Thymus (tissue), 11 donors: ENCODE data around the gene N4BP2L2. TPM values are rescaled to one million over a fixed set of nuclear protein-coding genes. Genes with fewer than 3 reads are reported as not detected.
A peak's percentile ranks its signal among the peaks of the same experiment; 100 is the strongest.

ENCODE experiments used
- DNase-seq, 9 donors: peaks; one replicate each; pipeline ENCODE4 v3.0.0-alpha.2; 2013; ENCODE audit warnings: low spot score in 9 of 9, low read depth in 6 of 9, missing footprints in 1 of 9
- H3K27ac ChIP-seq, 2 donors: one replicate each; pipeline ENCODE4 v1.5.1; 2013; ENCODE audit warnings: control low read depth in 1 of 2, low read depth in 1 of 2, low read length in 1 of 2, mild to moderate bottlenecking in 1 of 2, moderate library complexity in 1 of 2
- H3K27me3 ChIP-seq, 2 donors: one replicate each; pipeline ENCODE4 v1.5.1; 2013; ENCODE audit warnings: low read length in 1 of 2; ENCODE audit not compliant: control insufficient read depth in 2 of 2, insufficient read depth in 1 of 2
- H3K36me3 ChIP-seq, 2 donors: one replicate each; pipeline ENCODE4 v1.5.1; 2013; ENCODE audit warnings: low read length in 1 of 2, mild to moderate bottlenecking in 1 of 2, moderate library complexity in 1 of 2; ENCODE audit not compliant: control insufficient read depth in 2 of 2, insufficient read depth in 2 of 2
- H3K4me1 ChIP-seq, 2 donors: one replicate each; pipeline ENCODE4 v1.5.1; 2013; ENCODE audit warnings: low read length in 2 of 2; ENCODE audit not compliant: control insufficient read depth in 2 of 2, insufficient read depth in 2 of 2
- H3K4me3 ChIP-seq, 2 donors: one replicate each; pipeline ENCODE4 v1.5.1; 2013; ENCODE audit warnings: low read length in 2 of 2, control low read depth in 1 of 2, mild to moderate bottlenecking in 1 of 2
- H3K9me3 ChIP-seq, 2 donors: one replicate each; pipeline ENCODE4 v1.5.1; 2013; ENCODE audit warnings: low read length in 1 of 2, mild to moderate bottlenecking in 1 of 2; ENCODE audit not compliant: control insufficient read depth in 2 of 2, insufficient read depth in 1 of 2
- WGBS: extraction: QIAGEN DNeasy Blood & Tissue Kit; methylation state at CpG from one replicate; pipeline ENCODE4 v1.1.7; 2013; 5-methylcytosine and 5-hydroxymethylcytosine counted together
- polyA plus RNA-seq: library from polyadenylated mRNA; stranded (reverse); fragments of 200-250 nt; gene quantifications from one replicate; pipeline ENCODE4 v1.2.3, GENCODE V29; 2013
- total RNA-seq: library from RNA; stranded (reverse); fragments of 120-200 nt; gene quantifications from one replicate; pipeline ENCODE4 v1.2.4, GENCODE V29; 2013
- donor health status: healthy.

The N4BP2L2 gene
- total and polyA plus RNA-seq, 2 donors = 123 to 137 TPM

GRCh38 chr13:32495429-32495828 lies 43.2 kb downstream of the N4BP2L2 start:
- DNase-seq = no peak
- H3K36me3 ChIP-seq = no peaks in the 10 kb centered on the region
- 97% methylated on average over 5 of the region's 5 CpGs for WGBS
- no peaks in the 10 kb centered on the region for H3K9me3 ChIP-seq
- no peak overlapping the region for H3K27ac ChIP-seq
- H3K27me3 ChIP-seq = no peaks in the 10 kb centered on the region
- H3K4me1 ChIP-seq = no peaks in the 10 kb centered on the region
- no peak overlapping the region for H3K4me3 ChIP-seq

GRCh38 chr13:32491028-32491427 lies 47.6 kb downstream of the N4BP2L2 start:
- Histone ChIP-seq H3K4me3 (no peak overlapping the region), H3K27ac (no peak overlapping the region), H3K36me3 (no peaks in the 10 kb centered on the region), H3K9me3 (no peaks in the 10 kb centered on the region), H3K4me1 (no peaks in the 10 kb centered on the region), H3K27me3 (no peaks in the 10 kb centered on the region)
- WGBS = 99% methylated on average over 1 of the region's 1 CpG
- DNase-seq = no peak

GRCh38 chr13:32476892-32477291 lies 61.7 kb downstream of the N4BP2L2 start:
- Histone ChIP-seq H3K36me3 (no peaks in the 10 kb centered on the region), H3K27me3 (no peaks in the 10 kb centered on the region), H3K9me3 (no peaks in the 10 kb centered on the region), H3K4me1 (peaks cover 0 to 3% of the 10 kb centered on the region in 2 donors), H3K4me3 (no peak overlapping the region), H3K27ac (no peak overlapping the region)
- WGBS = over 99% methylated on average over 5 of the region's 5 CpGs
- DNase-seq = no peak

- DNase-seq = no peak
- H3K27me3 ChIP-seq = no peaks in the 10 kb centered on the region
- peaks cover 0 to 3% of the 10 kb centered on the region in 2 donors for H3K4me1 ChIP-seq
- H3K36me3 ChIP-seq = no peaks in the 10 kb centered on the region
- WGBS = 96% methylated on average over 2 of the region's 2 CpGs
- no peak overlapping the region for H3K4me3 ChIP-seq
- no peaks in the 10 kb centered on the region for H3K9me3 ChIP-seq
- H3K27ac ChIP-seq = no peak overlapping the region
Observed at GRCh38 chr13:32476021-32476731, 62.4 kb downstream of the N4BP2L2 start.

- WGBS = 97% methylated on average over 10 of the region's 10 CpGs
Observed at GRCh38 chr13:32474999-32475792, 63.4 kb downstream of the N4BP2L2 start.

GRCh38 chr13:32473650-32474049 lies 64.9 kb downstream of the N4BP2L2 start:
- peaks cover 0 to 4% of the 10 kb centered on the region in 2 donors for H3K36me3 ChIP-seq
- no peak for DNase-seq
- WGBS = 97% methylated on average over 1 of the region's 1 CpG

More at GRCh38 chr13:32474999-32475792, 63.4 kb downstream of the N4BP2L2 start:
- Histone ChIP-seq H3K4me3 (no peak overlapping the region), H3K27ac (no peak overlapping the region), H3K9me3 (no peaks in the 10 kb centered on the region), H3K4me1 (peaks cover 0 to 3% of the 10 kb centered on the region in 2 donors), H3K36me3 (peaks cover 0 to 4% of the 10 kb centered on the region in 2 donors), H3K27me3 (no peaks in the 10 kb centered on the region)
- DNase-seq = no peak

GRCh38 chr13:32472194-32472621 lies 66.4 kb downstream of the N4BP2L2 start:
- Histone ChIP-seq H3K36me3 (peaks cover 0 to 4% of the 10 kb centered on the region in 2 donors), H3K27me3 (no peaks in the 10 kb centered on the region), H3K27ac (peak overlapping the region; percentile 43 to 61), H3K9me3 (no peaks in the 10 kb centered on the region), H3K4me1 (peaks cover 0 to 3% of the 10 kb centered on the region in 2 donors), H3K4me3 (no peak overlapping the region)
- 50% methylated on average over 3 of the region's 3 CpGs for WGBS
- DNase-seq = no peak

More at GRCh38 chr13:32473650-32474049, 64.9 kb downstream of the N4BP2L2 start:
- H3K4me1 ChIP-seq = peaks cover 0 to 3% of the 10 kb centered on the region in 2 donors
- H3K27me3 ChIP-seq = no peaks in the 10 kb centered on the region
- H3K9me3 ChIP-seq = no peaks in the 10 kb centered on the region
- no peak overlapping the region for H3K27ac ChIP-seq
- no peak overlapping the region for H3K4me3 ChIP-seq

GRCh38 chr13:32471187-32471922 lies 67.2 kb downstream of the N4BP2L2 start:
- no peak overlapping the region for H3K27ac ChIP-seq
- WGBS = 91% methylated on average over 12 of the region's 12 CpGs
- H3K9me3 ChIP-seq = no peaks in the 10 kb centered on the region
- DNase-seq = peak in 1 of 9 donors; percentile 15
- peaks cover 0 to 3% of the 10 kb centered on the region in 2 donors for H3K4me1 ChIP-seq
- no peak overlapping the region for H3K4me3 ChIP-seq
- H3K36me3 ChIP-seq = peaks cover 0 to 4% of the 10 kb centered on the region in 2 donors
- H3K27me3 ChIP-seq = no peaks in the 10 kb centered on the region
